Osteocyte (in vitro differentiated cells): ENCODE measurements around the gene GRPEL2. TPM values are rescaled to one million over a fixed set of nuclear protein-coding genes. Genes with fewer than 3 reads are reported as not detected.
A peak's percentile ranks its signal among the peaks of the same experiment; 100 is the strongest.

Experiments used
- DNase-seq: peaks from one replicate; pipeline ENCODE4 v3.0.0; 2021; ENCODE audit warnings: mixed read lengths; ENCODE audit not compliant: unreplicated experiment; ENCODE audit errors: extremely low spot score
- H3K27ac Mint-ChIP-seq: one replicate; pipeline ENCODE4 v1.8.0; 2021; ENCODE audit warnings: mild to moderate bottlenecking, mixed read lengths; ENCODE audit not compliant: unreplicated experiment
- H3K27me3 Mint-ChIP-seq: one replicate; pipeline ENCODE4 v1.8.0; 2021; ENCODE audit warnings: mixed read lengths; ENCODE audit not compliant: unreplicated experiment
- H3K36me3 Mint-ChIP-seq: one replicate; pipeline ENCODE4 v1.8.0; 2021; ENCODE audit warnings: mixed read lengths; ENCODE audit not compliant: unreplicated experiment
- H3K4me1 Mint-ChIP-seq: one replicate; pipeline ENCODE4 v1.8.0; 2021; ENCODE audit warnings: mixed read lengths; ENCODE audit not compliant: unreplicated experiment
- H3K4me3 Mint-ChIP-seq: one replicate; pipeline ENCODE4 v1.8.0; 2021; ENCODE audit warnings: mild to moderate bottlenecking, moderate library complexity, mixed read lengths; ENCODE audit not compliant: unreplicated experiment
- H3K9me3 Mint-ChIP-seq: one replicate; pipeline ENCODE4 v1.8.0; 2021; ENCODE audit warnings: mixed read lengths; ENCODE audit not compliant: unreplicated experiment
- CTCF ChIP-seq: fragments of 200-600 bp; sonication (generic); IDR thresholded peaks from 2 replicates; pipeline ENCODE4 v1.5.0; 2021; ENCODE audit warnings: antibody characterized with exemption, mild to moderate bottlenecking, moderate library complexity
- total RNA-seq: library from RNA; stranded (reverse); gene quantifications from 2 replicates; pipeline ENCODE4 v1.2.1, GENCODE V29; 2021

GRPEL2 gene
- total RNA-seq, 1 donor from 2014 or later: 25.2 TPM

GRCh38 chr5:149323621-149324205, 21.6 kb upstream of the GRPEL2 start:
- Mint-ChIP-seq H3K27me3 (no peaks in the 10 kb centered on the region), H3K4me3 (no peak overlapping the region), H3K27ac (peak overlapping the region; percentile 87), H3K4me1 (peaks cover 50% of the 10 kb centered on the region), H3K36me3 (no peaks in the 10 kb centered on the region), H3K9me3 (no peaks in the 10 kb centered on the region)
- DNase-seq: no peak
- no peak for TF ChIP-seq CTCF

- Mint-ChIP-seq H3K4me1 (peaks cover 50% of the 10 kb centered on the region), H3K4me3 (no peak overlapping the region), H3K9me3 (no peaks in the 10 kb centered on the region), H3K27ac (peak overlapping the region; percentile 87), H3K27me3 (no peaks in the 10 kb centered on the region), H3K36me3 (no peaks in the 10 kb centered on the region)
- TF ChIP-seq CTCF: no peak
- DNase-seq: no peak
Observed at GRCh38 chr5:149324641-149325040, 20.7 kb upstream of the GRPEL2 start.

GRCh38 chr5:149325166-149325735, 20.0 kb upstream of the GRPEL2 start:
- no peak overlapping the region for H3K4me3 Mint-ChIP-seq

GRCh38 chr5:149325894-149326293, 19.4 kb upstream of the GRPEL2 start:
- Mint-ChIP-seq H3K4me1 (peaks cover 40% of the 10 kb centered on the region), H3K4me3 (no peak overlapping the region), H3K27me3 (no peaks in the 10 kb centered on the region), H3K27ac (peak overlapping the region; percentile 87), H3K9me3 (no peaks in the 10 kb centered on the region), H3K36me3 (no peaks in the 10 kb centered on the region)
- TF ChIP-seq CTCF: no peak
- no peak for DNase-seq

More at GRCh38 chr5:149325166-149325735, 20.0 kb upstream of the GRPEL2 start:
- no peak for DNase-seq
- peaks cover 46% of the 10 kb centered on the region for H3K4me1 Mint-ChIP-seq
- H3K36me3 Mint-ChIP-seq: no peaks in the 10 kb centered on the region
- peak overlapping the region; percentile 87 for H3K27ac Mint-ChIP-seq
- no peak for TF ChIP-seq CTCF
- no peaks in the 10 kb centered on the region for H3K9me3 Mint-ChIP-seq
- H3K27me3 Mint-ChIP-seq: no peaks in the 10 kb centered on the region

- H3K36me3 Mint-ChIP-seq: no peaks in the 10 kb centered on the region
- no peak overlapping the region for H3K4me3 Mint-ChIP-seq
- H3K9me3 Mint-ChIP-seq: no peaks in the 10 kb centered on the region
- peaks cover 35% of the 10 kb centered on the region for H3K4me1 Mint-ChIP-seq
- DNase-seq: no peak
- peak overlapping the region; percentile 53 for H3K27ac Mint-ChIP-seq
- TF ChIP-seq CTCF: no peak
- no peaks in the 10 kb centered on the region for H3K27me3 Mint-ChIP-seq
Observed at GRCh38 chr5:149326611-149327010, 18.7 kb upstream of the GRPEL2 start.
